ENCODE results near the gene DNAJC24. TPM values are rescaled to one million over a fixed set of nuclear protein-coding genes. Genes with fewer than 3 reads are reported as not detected.

The DNAJC24 gene
- total and polyA plus RNA-seq, 9 of the 15 experiments (the other 6 are each of a cell fraction or from before 2014, with no cell fraction given), result 12.2 to 31.9 (median 16.9) TPM

DNA sequence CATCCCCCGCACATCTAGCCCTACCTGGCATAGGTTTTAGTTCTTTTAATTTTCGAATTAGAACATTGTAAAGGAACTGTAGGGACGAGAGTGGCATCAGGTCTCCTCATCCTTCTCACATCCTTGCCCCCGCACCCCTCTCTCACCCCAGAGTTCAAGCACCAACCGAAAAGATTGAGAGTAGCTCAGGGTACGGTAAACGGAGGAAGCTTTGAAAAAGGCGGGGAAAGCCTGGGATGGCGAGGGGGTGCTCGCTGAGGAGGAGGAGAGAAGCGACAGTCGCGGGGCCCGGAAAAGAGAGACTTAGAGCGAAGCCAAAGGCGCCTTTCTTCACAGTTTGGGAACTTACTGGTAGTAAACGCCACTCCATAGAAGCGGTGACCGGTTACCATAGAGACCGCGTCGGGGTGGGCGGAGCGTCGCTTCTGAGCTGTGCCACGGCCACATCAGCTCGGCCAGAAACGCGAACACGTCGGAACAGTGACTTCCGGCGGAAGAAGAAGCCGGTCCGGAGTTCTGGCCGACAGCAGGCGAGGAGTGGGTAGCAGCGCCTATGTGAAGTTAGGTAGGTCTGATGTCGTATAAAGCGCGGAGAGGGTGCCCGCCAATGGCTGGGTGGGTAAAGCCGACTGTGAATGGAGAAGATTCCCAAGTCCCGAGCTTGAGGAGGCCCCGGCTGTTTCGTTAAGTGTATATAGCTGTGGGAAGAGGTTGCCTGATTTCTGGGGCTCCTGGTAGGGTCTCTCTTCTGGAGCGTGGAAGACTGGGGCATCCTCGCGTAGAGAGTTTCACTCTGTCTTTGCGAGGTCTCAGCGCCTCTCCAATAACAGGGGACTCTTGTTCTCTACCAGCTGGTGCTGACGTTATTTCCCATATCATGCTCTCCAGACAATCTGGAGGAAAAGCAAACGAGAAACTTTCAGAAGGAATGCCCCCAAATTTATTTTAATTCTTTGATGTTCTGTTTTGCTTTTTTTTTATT is at the start of gene DNAJC24, which contains the start of gene DCDC1 (continued):
- TF ChIP-seq STAT6 (CRISPR knock-in tag; IDR thresholded peaks at IDR 0.05), result no peak
- no peak for TF ChIP-seq MLX (CRISPR knock-in tag; conservative IDR thresholded peaks at IDR 0.05)
- TF ChIP-seq CBX3 (IDR thresholded peaks at IDR 0.05; ENCODE audit: borderline replicate concordance in 1 of 2, low read length in 2 of 2), result peak in 1 of 2 experiments; percentile 72; a peak in 1 of 3 replicates
- TF ChIP-seq DPF2 (IDR thresholded peaks at IDR 0.05), result no peak
- no peak for TF ChIP-seq PTTG1 (tag; IDR thresholded peaks at IDR 0.05; ENCODE audit: low read depth)
- no peak for TF ChIP-seq DACH1 (IDR thresholded peaks at IDR 0.05; ENCODE audit: partially characterized antibody)
- no peak for TF ChIP-seq HNRNPUL1 (IDR thresholded peaks at IDR 0.05; ENCODE audit: low read length)
- TF ChIP-seq FOXP1 (CRISPR knock-in tag; IDR thresholded peaks at IDR 0.05), result no peak
- TF ChIP-seq HEY1 (CRISPR knock-in tag; IDR thresholded peaks at IDR 0.05; ENCODE audit: borderline replicate concordance), result no peak
- TF ChIP-seq MGA (IDR thresholded peaks at IDR 0.05), result no peak

Measured in K562 (cell line).